Measurements from ENCODE around the gene SLC25A27.

GRCh38 chr6:46652603-46653438 lies at the start of gene SLC25A27, which contains the start of gene CYP39A1:
- TF ChIP-seq EZH2 (IDR thresholded peaks at IDR 0.05; ENCODE audit: low read length), result no peak
- TF ChIP-seq CTCF (optimal IDR thresholded peaks at IDR 0.05 in 1 of 3, IDR thresholded peaks at IDR 0.05 in 1 of 3, conservative IDR thresholded peaks at IDR 0.05 in 1 of 3; ENCODE audit: extremely low read depth in 1 of 3, insufficient read depth in 2 of 3, low read length in 3 of 3), result no peak

Data from keratinocyte (primary cell).